ENCODE data around the gene SLC39A8.
"Not testable (repeated sequence)": the region's sequence is repeated elsewhere in the genome, so short reads cannot be mapped to it uniquely, and the experiment has no call there.

GRCh38 chr4:102380253-102380652 is 35.0 kb upstream of the SLC39A8 start:
- not testable (repeated sequence) for TF ChIP-seq ZNF132 (tag by site-specific recombination; IDR thresholded peaks at IDR 0.05; ENCODE audit: borderline replicate concordance); ZNF624 (tag by site-specific recombination; IDR thresholded peaks at IDR 0.05); CTCF (tag by site-specific recombination; IDR thresholded peaks at IDR 0.05); ZBTB49 (tag by site-specific recombination; IDR thresholded peaks at IDR 0.05; ENCODE audit: low read depth); ATF2 (tag by site-specific recombination; IDR thresholded peaks at IDR 0.05; ENCODE audit: low read depth)
